Measurements from ENCODE around the gene ARGLU1.
"Not testable (repeated sequence)": the region's sequence is repeated elsewhere in the genome, so short reads cannot be mapped to it uniquely, and the experiment has no call there.

The ARGLU1 gene

DNA sequence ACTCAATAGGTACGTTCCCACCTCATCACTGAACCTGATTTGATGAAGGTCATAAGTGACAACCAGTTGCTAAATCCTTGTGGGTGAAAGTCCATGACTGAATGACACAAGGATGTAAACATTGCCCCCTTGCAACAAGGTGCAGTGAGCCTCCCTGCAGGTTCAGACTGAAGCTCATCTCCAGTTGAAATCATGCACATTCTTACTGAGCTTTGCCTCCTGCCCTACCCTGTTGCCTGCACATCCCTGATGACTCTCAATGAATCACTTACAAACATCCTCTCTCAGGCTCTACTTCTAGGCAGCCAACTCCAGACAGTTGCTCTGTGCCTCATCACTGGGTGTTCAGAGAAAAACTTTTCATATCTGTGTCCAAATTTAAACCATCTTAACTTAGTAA is 42.5 kb upstream of the ARGLU1 start:
- Histone ChIP-seq H2BK120ac (ENCODE audit: low read depth, low read length) (no peak overlapping the region), H3K36me3 (ENCODE audit: control insufficient read depth, insufficient read depth, low read length) (no peaks in the 10 kb centered on the region), H3K79me1 (ENCODE audit: low read length) (no peaks in the 10 kb centered on the region), H4K5ac (ENCODE audit: low read length) (no peak overlapping the region), H3K4me2 (ENCODE audit: low read length) (no peak overlapping the region), H3K27me3 (ENCODE audit: insufficient read depth, low read length, poor library complexity) (no peaks in the 10 kb centered on the region), H3K4me1 (ENCODE audit: control insufficient read depth, low read depth, low read length) (no peaks in the 10 kb centered on the region), H3K56ac (ENCODE audit: low read length) (no peak overlapping the region), H3K23ac (ENCODE audit: low read length) (no peak overlapping the region), H3K4ac (ENCODE audit: low read depth, low read length) (no peak overlapping the region), H4K8ac (ENCODE audit: low read depth, low read length) (no peak overlapping the region), H3K18ac (ENCODE audit: low read length) (no peak overlapping the region), H2AK5ac (ENCODE audit: low read length) (no peak overlapping the region), H3K27ac (ENCODE audit: low read depth, low read length) (no peak overlapping the region), H3K4me3 (ENCODE audit: low read length) (no peak overlapping the region), H3K79me2 (ENCODE audit: control insufficient read depth, insufficient read depth, low read length) (no peaks in the 10 kb centered on the region), H2BK15ac (replicated peaks; ENCODE audit: low read depth) (no peak overlapping the region), H2BK5ac (ENCODE audit: low read length) (no peak overlapping the region), H3K9ac (ENCODE audit: low read length) (no peak overlapping the region)
- DNase-seq = no peak
- WGBS (ENCODE audit: extremely low coverage, insufficient coverage, low lambda C conversion rate) = no CpG with 5 or more reads among the region's 1 CpG

GRCh38 chr13:106609116-106609515 is 41.2 kb upstream of the ARGLU1 start:
- Histone ChIP-seq H4K8ac (ENCODE audit: low read depth, low read length) (no peak overlapping the region), H3K9ac (ENCODE audit: low read length) (no peak overlapping the region), H3K18ac (ENCODE audit: low read length) (no peak overlapping the region), H3K4me1 (ENCODE audit: control insufficient read depth, low read depth, low read length) (no peaks in the 10 kb centered on the region), H3K79me1 (ENCODE audit: low read length) (no peaks in the 10 kb centered on the region), H2BK5ac (ENCODE audit: low read length) (no peak overlapping the region), H3K36me3 (ENCODE audit: control insufficient read depth, insufficient read depth, low read length) (no peaks in the 10 kb centered on the region), H4K5ac (ENCODE audit: low read length) (no peak overlapping the region), H3K4ac (ENCODE audit: low read depth, low read length) (no peak overlapping the region), H2BK15ac (replicated peaks; ENCODE audit: low read depth) (no peak overlapping the region), H3K56ac (ENCODE audit: low read length) (no peak overlapping the region), H3K23ac (ENCODE audit: low read length) (no peak overlapping the region), H3K27ac (ENCODE audit: low read depth, low read length) (no peak overlapping the region), H3K4me3 (ENCODE audit: low read length) (no peak overlapping the region), H3K4me2 (ENCODE audit: low read length) (no peak overlapping the region), H3K27me3 (ENCODE audit: insufficient read depth, low read length, poor library complexity) (no peaks in the 10 kb centered on the region), H2AK5ac (ENCODE audit: low read length) (no peak overlapping the region), H3K79me2 (ENCODE audit: control insufficient read depth, insufficient read depth, low read length) (no peaks in the 10 kb centered on the region), H2BK120ac (ENCODE audit: low read depth, low read length) (no peak overlapping the region)
- no peak for DNase-seq
- WGBS (ENCODE audit: extremely low coverage, insufficient coverage, low lambda C conversion rate) = no CpG with 5 or more reads among the region's 5 CpGs

GRCh38 chr13:106603546-106603945 is 35.6 kb upstream of the ARGLU1 start:
- H2AK5ac ChIP-seq (ENCODE audit: low read length) = no peak overlapping the region
- no peak overlapping the region for H4K8ac ChIP-seq (ENCODE audit: low read depth, low read length)
- no peak overlapping the region for H3K27ac ChIP-seq (ENCODE audit: low read depth, low read length)
- whole genome bisulfite sequencing (ENCODE audit: extremely low coverage, insufficient coverage, low lambda C conversion rate) = no CpG with 5 or more reads among the region's 7 CpGs
- H3K4me3 ChIP-seq (ENCODE audit: low read length) = no peak overlapping the region
- no peak for DNase-seq
- H3K9ac ChIP-seq (ENCODE audit: low read length) = no peak overlapping the region
- H2BK120ac ChIP-seq (ENCODE audit: low read depth, low read length) = no peak overlapping the region
- H3K79me1 ChIP-seq (ENCODE audit: low read length) = no peaks in the 10 kb centered on the region
- H3K18ac ChIP-seq (ENCODE audit: low read length) = no peak overlapping the region
- H3K4ac ChIP-seq (ENCODE audit: low read depth, low read length) = no peak overlapping the region
- no peaks in the 10 kb centered on the region for H3K79me2 ChIP-seq (ENCODE audit: control insufficient read depth, insufficient read depth, low read length)
- H3K4me2 ChIP-seq (ENCODE audit: low read length) = no peak overlapping the region
- H3K4me1 ChIP-seq (ENCODE audit: control insufficient read depth, low read depth, low read length) = no peaks in the 10 kb centered on the region
- no peak overlapping the region for H3K23ac ChIP-seq (ENCODE audit: low read length)
- no peak overlapping the region for H3K56ac ChIP-seq (ENCODE audit: low read length)
- no peak overlapping the region for H2BK15ac ChIP-seq (replicated peaks; ENCODE audit: low read depth)
- no peaks in the 10 kb centered on the region for H3K27me3 ChIP-seq (ENCODE audit: insufficient read depth, low read length, poor library complexity)
- H3K36me3 ChIP-seq (ENCODE audit: control insufficient read depth, insufficient read depth, low read length) = no peaks in the 10 kb centered on the region
- H4K5ac ChIP-seq (ENCODE audit: low read length) = no peak overlapping the region
- no peak overlapping the region for H2BK5ac ChIP-seq (ENCODE audit: low read length)

DNA sequence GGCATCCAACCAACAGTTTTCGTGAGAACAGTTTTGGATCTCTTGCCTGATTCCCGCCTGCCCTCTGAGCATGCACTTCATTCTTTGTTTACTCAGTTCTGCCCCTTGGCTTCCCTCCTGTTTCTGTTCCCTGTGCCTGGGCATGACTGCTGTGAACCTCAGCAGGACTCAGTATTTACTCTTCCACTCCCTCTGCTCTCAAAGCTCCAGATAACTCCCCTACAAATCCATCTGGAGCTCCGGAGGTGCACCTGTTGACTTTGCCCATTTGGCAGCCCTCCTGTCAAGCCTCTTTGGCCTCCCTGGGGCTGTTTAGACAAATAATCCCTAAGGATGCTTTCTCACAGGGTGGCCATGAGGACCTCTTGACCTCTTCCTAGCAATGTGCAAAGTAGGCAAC is 34.2 kb upstream of the ARGLU1 start:
- Histone ChIP-seq H3K4me2 (ENCODE audit: low read length) (no peak overlapping the region), H3K56ac (ENCODE audit: low read length) (no peak overlapping the region), H3K4me1 (ENCODE audit: control insufficient read depth, low read depth, low read length) (no peaks in the 10 kb centered on the region), H4K8ac (ENCODE audit: low read depth, low read length) (no peak overlapping the region), H3K18ac (ENCODE audit: low read length) (no peak overlapping the region), H3K79me1 (ENCODE audit: low read length) (no peaks in the 10 kb centered on the region), H3K27me3 (ENCODE audit: insufficient read depth, low read length, poor library complexity) (no peaks in the 10 kb centered on the region), H3K23ac (ENCODE audit: low read length) (no peak overlapping the region), H3K36me3 (ENCODE audit: control insufficient read depth, insufficient read depth, low read length) (no peaks in the 10 kb centered on the region), H2AK5ac (ENCODE audit: low read length) (no peak overlapping the region), H3K9ac (ENCODE audit: low read length) (no peak overlapping the region), H3K4me3 (ENCODE audit: low read length) (no peak overlapping the region), H4K5ac (ENCODE audit: low read length) (no peak overlapping the region), H3K27ac (ENCODE audit: low read depth, low read length) (no peak overlapping the region), H3K79me2 (ENCODE audit: control insufficient read depth, insufficient read depth, low read length) (no peaks in the 10 kb centered on the region), H3K4ac (ENCODE audit: low read depth, low read length) (no peak overlapping the region), H2BK120ac (ENCODE audit: low read depth, low read length) (no peak overlapping the region), H2BK15ac (replicated peaks; ENCODE audit: low read depth) (no peak overlapping the region), H2BK5ac (ENCODE audit: low read length) (no peak overlapping the region)
- WGBS (ENCODE audit: extremely low coverage, insufficient coverage, low lambda C conversion rate) = no CpG with 5 or more reads among the region's 3 CpGs
- no peak for DNase-seq

DNA sequence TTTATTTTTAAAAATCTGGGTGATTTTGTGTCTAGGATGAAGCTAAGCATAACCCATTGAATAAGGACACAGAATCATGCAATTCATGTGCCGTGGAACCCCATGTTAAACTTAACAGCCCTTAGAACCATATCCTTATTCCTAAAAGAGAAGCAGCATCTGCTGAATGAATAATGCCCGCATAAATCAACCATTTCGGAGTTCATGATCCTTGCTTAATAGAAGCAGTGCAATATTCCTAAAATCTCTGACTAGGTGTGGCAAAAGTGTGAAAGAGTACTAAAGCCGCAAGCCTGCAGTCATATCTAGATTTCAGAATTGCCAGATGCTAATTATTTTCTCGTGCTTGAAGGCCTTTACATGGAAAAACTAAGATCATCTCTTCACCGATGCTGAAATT is 33.6 kb upstream of the ARGLU1 start:
- H2BK120ac ChIP-seq (ENCODE audit: low read depth, low read length) = no peak overlapping the region
- H2BK15ac ChIP-seq (replicated peaks; ENCODE audit: low read depth) = no peak overlapping the region
- no peak overlapping the region for H3K56ac ChIP-seq (ENCODE audit: low read length)
- H3K4me1 ChIP-seq (ENCODE audit: control insufficient read depth, low read depth, low read length) = no peaks in the 10 kb centered on the region
- no peak overlapping the region for H4K8ac ChIP-seq (ENCODE audit: low read depth, low read length)
- H4K5ac ChIP-seq (ENCODE audit: low read length) = no peak overlapping the region
- no peaks in the 10 kb centered on the region for H3K79me2 ChIP-seq (ENCODE audit: control insufficient read depth, insufficient read depth, low read length)
- H2AK5ac ChIP-seq (ENCODE audit: low read length) = no peak overlapping the region
- no peak for DNase-seq
- H3K27me3 ChIP-seq (ENCODE audit: insufficient read depth, low read length, poor library complexity) = no peaks in the 10 kb centered on the region
- H3K9ac ChIP-seq (ENCODE audit: low read length) = no peak overlapping the region
- no peak overlapping the region for H3K23ac ChIP-seq (ENCODE audit: low read length)
- no peaks in the 10 kb centered on the region for H3K79me1 ChIP-seq (ENCODE audit: low read length)
- H3K4me2 ChIP-seq (ENCODE audit: low read length) = no peak overlapping the region
- H3K4me3 ChIP-seq (ENCODE audit: low read length) = no peak overlapping the region
- no CpG with 5 or more reads among the region's 6 CpGs for WGBS (ENCODE audit: extremely low coverage, insufficient coverage, low lambda C conversion rate)
- no peak overlapping the region for H3K27ac ChIP-seq (ENCODE audit: low read depth, low read length)
- no peak overlapping the region for H3K18ac ChIP-seq (ENCODE audit: low read length)
- H3K36me3 ChIP-seq (ENCODE audit: control insufficient read depth, insufficient read depth, low read length) = no peaks in the 10 kb centered on the region
- no peak overlapping the region for H2BK5ac ChIP-seq (ENCODE audit: low read length)
- no peak overlapping the region for H3K4ac ChIP-seq (ENCODE audit: low read depth, low read length)

- H3K4me1 ChIP-seq (ENCODE audit: control insufficient read depth, low read depth, low read length); H2BK5ac ChIP-seq (ENCODE audit: low read length); H3K9ac ChIP-seq (ENCODE audit: low read length); H2AK5ac ChIP-seq (ENCODE audit: low read length); H2BK120ac ChIP-seq (ENCODE audit: low read depth, low read length); H3K4me2 ChIP-seq (ENCODE audit: low read length); H3K27me3 ChIP-seq (ENCODE audit: insufficient read depth, low read length, poor library complexity); H4K5ac ChIP-seq (ENCODE audit: low read length); H4K8ac ChIP-seq (ENCODE audit: low read depth, low read length); H3K4me3 ChIP-seq (ENCODE audit: low read length); DNase-seq; H3K56ac ChIP-seq (ENCODE audit: low read length); H3K27ac ChIP-seq (ENCODE audit: low read depth, low read length); H3K18ac ChIP-seq (ENCODE audit: low read length); H3K79me1 ChIP-seq (ENCODE audit: low read length); H3K23ac ChIP-seq (ENCODE audit: low read length); H2BK15ac ChIP-seq (replicated peaks; ENCODE audit: low read depth); H3K4ac ChIP-seq (ENCODE audit: low read depth, low read length); H3K36me3 ChIP-seq (ENCODE audit: control insufficient read depth, insufficient read depth, low read length); H3K79me2 ChIP-seq (ENCODE audit: control insufficient read depth, insufficient read depth, low read length): not testable (repeated sequence)
- no CpG with 5 or more reads among the region's 2 CpGs for WGBS (ENCODE audit: extremely low coverage, insufficient coverage, low lambda C conversion rate)
Measured at GRCh38 chr13:106600798-106601135, 32.8 kb upstream of the ARGLU1 start.

Measured in mesendoderm (in vitro differentiated cells).